ENCODE data around the gene ADGRV1. TPM values are rescaled to one million over a fixed set of nuclear protein-coding genes. Genes with fewer than 3 reads are reported as not detected.

Gene ADGRV1
- polyA plus RNA-seq, 3 donors, result 0.18 to 0.33 TPM; not detected in 1

DNA sequence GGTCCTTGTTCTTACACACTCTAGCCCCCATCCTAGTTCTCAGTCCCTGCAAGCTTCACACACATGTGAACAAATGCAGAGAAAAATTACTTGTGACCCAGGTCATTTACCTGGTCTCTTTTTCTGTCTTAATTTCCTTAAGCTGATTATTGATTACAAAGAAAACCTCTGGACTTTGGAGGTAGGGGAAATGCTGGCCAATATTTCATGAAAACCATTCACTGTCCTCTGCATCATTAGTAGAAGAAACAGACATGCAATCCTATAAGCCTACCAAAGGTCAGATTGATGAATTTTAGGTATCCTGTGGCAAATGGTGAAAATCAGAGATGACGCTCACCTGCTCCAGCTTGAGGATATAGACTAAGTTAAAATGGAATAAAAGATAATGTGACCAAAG, 457.7 kb downstream of the ADGRV1 start:
- Mint-ChIP-seq H3K27me3 (ENCODE audit: low read depth in 3 of 3) (no peaks in the 10 kb centered on the region), H3K9me3 (peaks cover 4 to 13% (median 9%) of the 10 kb centered on the region in 7 donors), H3K36me3 (no peaks in the 10 kb centered on the region), H3K27ac (no peak overlapping the region), H3K4me3 (no peak overlapping the region), H3K4me1 (peaks cover 5% of the 10 kb centered on the region)
- Histone ChIP-seq H3K79me2 (ENCODE audit: insufficient read depth, low read length) (no peaks in the 10 kb centered on the region), H3K27ac (ENCODE audit: low read depth in 1 of 2, low read length in 2 of 2) (no peak overlapping the region), H3K4me2 (replicated peaks; ENCODE audit: extremely low read depth, low read length, poor library complexity, severe bottlenecking) (no peak overlapping the region), H3K27me3 (ENCODE audit: control insufficient read depth in 2 of 2, insufficient read depth in 2 of 2, low read length in 2 of 2) (no peaks in the 10 kb centered on the region), H3K9ac (ENCODE audit: insufficient read depth, low read length, poor library complexity, severe bottlenecking) (no peak overlapping the region), H3K4me3 (replicated peaks in 1 of 3; ENCODE audit: low read depth in 2 of 3, low read length in 3 of 3) (no peak overlapping the region), H3K9me3 (replicated peaks in 1 of 2; ENCODE audit: control insufficient read depth in 1 of 2, insufficient read depth in 1 of 2, low read length in 2 of 2) (no peaks in the 10 kb centered on the region), H3K36me3 (replicated peaks in 1 of 2; ENCODE audit: control insufficient read depth in 1 of 2, insufficient read depth in 2 of 2, low read length in 2 of 2) (no peaks in the 10 kb centered on the region), H2AFZ (ENCODE audit: insufficient read depth, low read depth, low read length, poor library complexity, severe bottlenecking) (no peak overlapping the region), H3K4me1 (ENCODE audit: control insufficient read depth in 1 of 2, insufficient read depth in 2 of 2, low read length in 2 of 2) (no peaks in the 10 kb centered on the region), H4K20me1 (ENCODE audit: insufficient read depth, low read length) (no peaks in the 10 kb centered on the region)
- intact Hi-C loops (cut with micrococcal nuclease), result no loop called here
- TF ChIP-seq, protein P1, sequence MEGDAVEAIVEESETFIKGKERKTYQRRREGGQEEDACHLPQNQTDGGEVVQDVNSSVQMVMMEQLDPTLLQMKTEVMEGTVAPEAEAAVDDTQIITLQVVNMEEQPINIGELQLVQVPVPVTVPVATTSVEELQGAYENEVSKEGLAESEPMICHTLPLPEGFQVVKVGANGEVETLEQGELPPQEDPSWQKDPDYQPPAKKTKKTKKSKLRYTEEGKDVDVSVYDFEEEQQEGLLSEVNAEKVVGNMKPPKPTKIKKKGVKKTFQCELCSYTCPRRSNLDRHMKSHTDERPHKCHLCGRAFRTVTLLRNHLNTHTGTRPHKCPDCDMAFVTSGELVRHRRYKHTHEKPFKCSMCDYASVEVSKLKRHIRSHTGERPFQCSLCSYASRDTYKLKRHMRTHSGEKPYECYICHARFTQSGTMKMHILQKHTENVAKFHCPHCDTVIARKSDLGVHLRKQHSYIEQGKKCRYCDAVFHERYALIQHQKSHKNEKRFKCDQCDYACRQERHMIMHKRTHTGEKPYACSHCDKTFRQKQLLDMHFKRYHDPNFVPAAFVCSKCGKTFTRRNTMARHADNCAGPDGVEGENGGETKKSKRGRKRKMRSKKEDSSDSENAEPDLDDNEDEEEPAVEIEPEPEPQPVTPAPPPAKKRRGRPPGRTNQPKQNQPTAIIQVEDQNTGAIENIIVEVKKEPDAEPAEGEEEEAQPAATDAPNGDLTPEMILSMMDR (IDR thresholded peaks at IDR 0.05), result no peak
- no CpG with 5 or more reads among the region's 1 CpG for WGBS (ENCODE audit: insufficient coverage)
- DNase-seq, result no peak

DNA sequence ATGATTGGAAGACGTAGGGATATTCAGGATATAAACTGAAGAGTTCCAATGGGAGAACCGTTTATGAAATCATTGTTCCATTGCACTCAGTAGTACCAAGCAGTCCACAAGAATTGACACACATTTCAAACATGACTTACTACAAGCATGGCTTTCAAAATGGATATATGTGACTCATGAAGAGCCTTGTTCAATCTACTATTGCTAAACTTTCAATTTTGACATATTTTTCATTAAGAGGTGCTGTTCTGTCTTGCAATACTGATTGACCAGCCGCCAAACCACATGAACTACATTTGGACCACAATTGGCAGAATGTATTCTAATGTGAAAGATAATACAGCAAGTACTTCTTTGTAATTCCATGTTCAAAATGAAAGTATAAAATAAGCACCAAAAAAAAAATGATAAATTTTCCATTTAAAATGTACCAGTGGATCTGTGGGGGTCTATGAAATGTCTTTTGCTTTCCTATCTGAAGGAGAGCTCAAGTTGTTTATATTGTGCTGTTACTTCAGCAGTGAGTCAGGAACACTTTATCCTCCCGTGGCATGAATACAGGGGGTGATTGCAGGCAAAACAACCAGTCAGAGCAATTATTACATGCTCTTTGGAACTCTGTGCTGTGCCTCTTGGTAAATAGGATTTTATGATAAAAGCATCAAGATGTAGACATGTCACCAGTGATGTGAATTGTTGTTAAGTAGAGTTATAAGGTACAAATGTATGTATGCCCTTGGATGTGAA, 458.5 kb downstream of the ADGRV1 start:
- TF ChIP-seq, protein P1 (IDR thresholded peaks at IDR 0.05), result no peak
- H3K4me3 ChIP-seq (replicated peaks in 1 of 3; ENCODE audit: low read depth in 2 of 3, low read length in 3 of 3), result no peak overlapping the region
- H3K9ac ChIP-seq (ENCODE audit: insufficient read depth, low read length, poor library complexity, severe bottlenecking), result no peak overlapping the region
- no peaks in the 10 kb centered on the region for H3K36me3 ChIP-seq (replicated peaks in 1 of 2; ENCODE audit: control insufficient read depth in 1 of 2, insufficient read depth in 2 of 2, low read length in 2 of 2)
- H3K9me3 ChIP-seq (replicated peaks in 1 of 2; ENCODE audit: control insufficient read depth in 1 of 2, insufficient read depth in 1 of 2, low read length in 2 of 2), result no peaks in the 10 kb centered on the region
- no peaks in the 10 kb centered on the region for H4K20me1 ChIP-seq (ENCODE audit: insufficient read depth, low read length)
- no peaks in the 10 kb centered on the region for H3K27me3 ChIP-seq (ENCODE audit: control insufficient read depth in 2 of 2, insufficient read depth in 2 of 2, low read length in 2 of 2)
- H2AFZ ChIP-seq (ENCODE audit: insufficient read depth, low read depth, low read length, poor library complexity, severe bottlenecking), result no peak overlapping the region
- H3K27ac ChIP-seq (ENCODE audit: low read depth in 1 of 2, low read length in 2 of 2), result no peak overlapping the region
- intact Hi-C loops (cut with micrococcal nuclease), result no loop called here
- Mint-ChIP-seq H3K27ac (peak overlapping the region in 1 of 7 donors; percentile 10), H3K4me3 (no peak overlapping the region), H3K9me3 (peaks cover 4 to 13% (median 9%) of the 10 kb centered on the region in 7 donors), H3K36me3 (no peaks in the 10 kb centered on the region), H3K27me3 (ENCODE audit: low read depth in 3 of 3) (no peaks in the 10 kb centered on the region), H3K4me1 (peaks cover 5% of the 10 kb centered on the region)
- 100% methylated on average over 1 of the region's 4 CpGs for WGBS (ENCODE audit: insufficient coverage)
- no peaks in the 10 kb centered on the region for H3K79me2 ChIP-seq (ENCODE audit: insufficient read depth, low read length)
- no peak overlapping the region for H3K4me2 ChIP-seq (replicated peaks; ENCODE audit: extremely low read depth, low read length, poor library complexity, severe bottlenecking)
- no peaks in the 10 kb centered on the region for H3K4me1 ChIP-seq (ENCODE audit: control insufficient read depth in 1 of 2, insufficient read depth in 2 of 2, low read length in 2 of 2)
- DNase-seq, result peak in 2 of 3 donors; percentile 7 to 17

Data from CD14-positive monocyte (primary cell).